Activated CD4-positive, alpha-beta T cell treated with anti-CD3 and anti-CD28 coated beads for 24 hours (primary cell): Measurements from ENCODE around the gene ANXA3.
"Not testable (repeated sequence)": the region's sequence is repeated elsewhere in the genome, so short reads cannot be mapped to it uniquely, and the experiment has no call there.

ENCODE experiments used
- DNase-seq, 2 donors: peaks; one replicate each; pipeline ENCODE4 v3.0.0-alpha.2; 2020; ENCODE audit warnings: low read depth in 2 of 2

ANXA3 gene

GRCh38 chr4:78571804-78572203 lies 20.2 kb downstream of the ANXA3 start:
- no peak for DNase-seq

DNA sequence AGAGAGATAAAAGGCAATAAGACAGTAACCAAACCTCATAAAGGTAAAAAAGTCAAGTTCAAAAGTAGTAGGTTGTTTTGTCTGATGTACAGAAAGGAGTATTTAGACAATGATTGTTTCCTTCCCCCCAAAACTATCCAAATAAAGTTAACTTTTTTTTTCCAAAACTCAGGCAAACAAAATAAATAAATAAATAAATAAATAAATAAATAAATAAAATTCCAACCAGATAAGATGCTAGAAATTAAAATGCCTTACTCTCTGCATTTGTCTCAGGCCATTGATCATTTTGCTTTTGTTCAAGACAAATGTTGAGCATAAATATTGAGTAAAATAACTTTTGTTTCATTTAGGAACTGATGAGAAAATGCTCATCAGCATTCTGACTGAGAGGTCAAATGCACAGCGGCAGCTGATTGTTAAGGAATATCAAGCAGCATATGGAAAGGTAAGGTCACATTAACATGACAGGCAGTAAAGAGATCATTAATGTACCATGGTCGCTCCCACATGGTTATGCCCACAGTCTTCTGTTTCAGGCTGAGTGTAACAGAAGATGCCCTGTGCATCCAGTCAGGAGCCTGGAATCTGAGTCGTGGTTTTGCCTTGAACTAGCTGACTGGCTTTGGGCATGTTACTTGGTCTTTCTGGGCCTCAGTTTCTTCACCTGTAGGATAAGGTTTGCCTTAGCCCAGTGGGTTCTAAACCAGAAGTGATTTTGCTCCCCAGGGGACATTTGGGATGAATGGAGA lies 27.3 kb downstream of the ANXA3 start:
- DNase-seq = no peak

- no peak for DNase-seq
These were observed 30.0 kb downstream of the ANXA3 start for GRCh38 chr4:78581618-78582017.

DNA sequence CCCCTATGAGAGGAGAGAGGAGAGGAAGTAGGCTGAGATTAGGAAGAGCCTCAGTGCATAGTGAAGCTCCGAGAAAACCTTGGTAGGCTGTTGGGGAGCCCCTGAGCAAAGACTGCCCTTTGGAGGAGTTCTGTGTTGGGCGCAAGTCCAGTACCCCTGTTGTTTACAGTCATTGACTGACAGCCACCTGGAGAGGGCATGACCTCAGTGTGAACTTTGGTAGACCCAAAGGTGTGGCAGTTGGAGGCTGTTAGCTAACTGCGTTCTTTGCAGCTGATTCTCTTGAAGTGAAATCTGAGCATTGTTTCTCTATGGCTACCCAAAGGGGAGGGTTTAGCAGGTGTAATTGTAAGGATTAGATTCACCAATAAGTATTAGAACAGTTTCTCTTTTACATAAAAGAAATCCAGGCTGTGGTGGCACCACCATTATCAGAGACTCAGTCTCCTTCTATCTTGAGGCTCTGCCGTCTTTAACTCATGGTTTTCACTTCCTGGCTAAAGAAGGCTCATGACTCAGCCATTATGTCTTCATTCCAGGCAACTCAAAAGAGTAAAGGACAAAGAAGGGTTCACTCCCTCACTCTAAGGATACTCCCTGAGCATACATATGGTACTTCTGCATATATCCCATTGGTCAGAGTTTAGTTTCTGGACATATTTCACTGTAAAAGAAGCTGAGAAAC lies 33.4 kb downstream of the ANXA3 start:
- DNase-seq = no peak

GRCh38 chr4:78585633-78586032 lies 34.1 kb downstream of the ANXA3 start:
- no peak for DNase-seq

DNA sequence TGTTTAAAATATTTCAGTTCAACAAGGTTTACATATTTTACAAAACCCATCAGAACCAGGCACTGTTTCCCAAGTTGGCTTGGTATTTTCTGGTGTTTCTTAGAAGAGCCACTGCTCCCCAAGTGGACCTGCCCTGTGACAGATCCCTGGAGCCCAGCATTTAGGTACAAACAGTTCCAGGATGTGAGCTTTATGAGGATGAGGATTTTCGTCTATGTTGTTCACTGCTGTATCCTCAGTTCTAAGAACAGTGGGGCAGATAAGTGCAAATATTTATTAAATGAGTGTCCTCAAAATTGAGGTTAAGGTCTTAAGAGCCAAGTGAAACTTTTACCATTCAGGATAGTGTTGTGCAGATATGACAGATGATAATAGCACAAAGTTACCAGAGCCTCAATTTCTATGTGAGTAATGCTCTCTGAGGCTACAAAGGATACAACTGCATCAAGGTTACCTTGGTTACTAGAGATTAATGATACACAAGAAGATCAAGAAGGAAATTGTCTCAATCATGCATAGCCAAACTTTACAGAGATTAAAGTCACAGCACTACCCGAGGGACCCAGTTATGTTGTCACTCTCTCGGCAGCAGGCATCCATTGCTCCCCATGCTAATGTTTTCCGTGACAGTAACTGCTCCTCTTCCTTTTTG lies 37.5 kb downstream of the ANXA3 start:
- DNase-seq = no peak

DNA sequence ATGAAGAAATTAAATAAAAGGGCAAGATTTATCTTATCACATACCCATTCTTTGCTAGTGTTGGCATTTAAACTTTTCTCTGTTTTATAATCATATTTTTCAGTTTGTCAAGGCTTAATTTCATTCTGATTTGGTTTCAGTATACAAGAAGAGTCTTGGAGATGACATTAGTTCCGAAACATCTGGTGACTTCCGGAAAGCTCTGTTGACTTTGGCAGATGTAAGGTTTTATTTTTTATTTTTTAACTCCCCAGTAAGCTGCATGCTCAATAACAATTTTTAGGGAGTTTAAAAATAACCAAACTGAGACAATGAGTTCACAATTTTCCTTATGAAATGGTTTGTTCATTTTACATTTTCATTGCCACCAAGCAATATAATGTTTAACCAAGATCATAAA lies 39.8 kb downstream of the ANXA3 start:
- DNase-seq = no peak

- DNase-seq = no peak
These were observed 40.7 kb downstream of the ANXA3 start for GRCh38 chr4:78592088-78592783.

- no peak for DNase-seq
These were observed 44.7 kb downstream of the ANXA3 start for GRCh38 chr4:78596111-78596742.

- not testable (repeated sequence) for DNase-seq
These were observed 46.9 kb downstream of the ANXA3 start for GRCh38 chr4:78598431-78598830.

GRCh38 chr4:78599147-78599546 lies 47.6 kb downstream of the ANXA3 start:
- DNase-seq = no peak

DNA sequence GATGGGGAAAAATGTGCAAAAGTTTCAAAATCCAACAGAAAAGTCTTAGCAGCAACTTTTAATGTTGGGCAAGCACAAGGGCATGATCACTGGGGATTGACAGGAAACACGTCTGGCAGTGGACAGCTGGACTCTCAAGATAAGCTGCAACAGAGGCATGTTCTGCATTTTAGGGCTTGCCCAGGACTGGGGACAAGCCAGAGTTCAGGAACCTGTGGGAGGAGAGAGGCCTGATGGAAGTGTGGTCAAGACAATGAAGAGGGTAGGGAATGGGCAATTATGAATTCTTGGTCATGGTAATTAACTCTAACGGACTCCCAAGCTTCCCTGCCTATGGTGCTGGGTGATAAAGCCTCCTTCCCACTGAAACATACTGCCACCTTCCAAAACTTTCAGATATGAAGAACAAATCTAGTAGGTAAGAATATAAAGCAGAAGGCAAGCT lies 48.4 kb downstream of the ANXA3 start:
- DNase-seq = no peak

- no peak for DNase-seq
These were observed 49.4 kb downstream of the ANXA3 start for GRCh38 chr4:78601013-78601412.

DNA sequence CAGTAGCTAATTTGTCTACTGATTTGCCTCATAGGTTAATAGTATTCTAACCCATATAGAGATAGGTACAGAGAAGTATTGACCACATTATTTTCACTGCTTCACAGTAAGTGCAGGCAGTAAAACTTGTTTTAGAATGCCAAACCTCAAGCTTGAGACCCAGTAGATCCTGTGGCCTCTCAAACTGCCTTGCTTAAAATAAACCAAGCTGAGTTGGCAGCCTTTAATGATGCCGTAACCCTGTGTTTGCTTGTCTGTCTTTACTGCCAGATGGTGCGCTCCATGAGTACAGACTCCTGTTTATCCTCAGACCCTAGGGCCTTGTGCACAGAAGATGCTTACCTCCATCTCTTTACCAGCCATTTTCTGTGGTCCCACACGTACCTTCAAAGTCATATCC lies 50.8 kb downstream of the ANXA3 start:
- no peak for DNase-seq

- DNase-seq = no peak
These were observed 51.8 kb downstream of the ANXA3 start for GRCh38 chr4:78603384-78603783.

- no peak for DNase-seq
These were observed 53.4 kb downstream of the ANXA3 start for GRCh38 chr4:78604988-78605387.

- DNase-seq = no peak
These were observed 54.5 kb downstream of the ANXA3 start for GRCh38 chr4:78606035-78606434.

DNA sequence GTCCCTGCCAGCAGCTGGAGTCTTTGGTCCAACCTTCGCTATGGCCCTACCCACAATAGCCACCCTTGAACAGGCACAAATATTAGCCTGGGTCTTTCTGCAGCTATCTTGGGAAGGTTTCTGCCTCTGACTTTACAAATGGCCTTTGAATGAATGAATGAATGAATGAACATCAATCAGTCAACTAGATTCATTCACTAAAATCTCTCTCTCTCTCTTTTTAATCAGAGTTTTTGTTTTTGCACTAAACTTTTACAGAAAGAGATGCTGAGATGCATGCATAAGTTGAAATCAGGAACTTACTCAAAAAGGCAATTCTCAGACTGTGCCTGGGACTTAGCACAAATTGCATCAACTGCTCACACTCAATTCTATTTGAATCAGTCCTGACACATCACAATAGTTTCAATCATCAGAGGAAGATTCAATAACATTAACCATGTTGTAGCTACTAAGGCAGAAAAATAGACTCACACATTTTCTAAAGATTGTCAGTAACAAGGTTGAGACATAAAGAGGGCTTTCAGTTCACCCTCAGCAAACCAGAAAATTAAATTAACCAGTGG lies 55.0 kb downstream of the ANXA3 start:
- DNase-seq = no peak

DNA sequence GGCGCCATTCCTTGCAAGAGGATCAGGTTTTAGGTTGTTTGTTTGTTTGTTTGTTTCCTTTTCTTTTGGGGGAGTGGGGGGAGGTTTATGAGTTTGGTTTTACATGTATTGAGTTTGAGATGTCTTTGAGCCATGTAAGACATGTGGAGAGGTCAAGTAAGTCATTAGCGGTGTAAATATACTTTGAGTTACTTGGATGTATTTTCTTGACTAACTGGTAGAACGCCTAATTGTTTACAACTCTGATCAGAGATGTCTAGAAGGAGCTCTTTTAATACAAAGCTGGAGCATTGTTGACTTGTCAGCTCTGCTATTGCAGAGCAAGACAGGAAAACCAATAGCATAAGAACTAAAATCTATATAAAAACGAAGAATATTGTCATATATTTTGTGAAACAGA lies 57.1 kb downstream of the ANXA3 start:
- no peak for DNase-seq

DNA sequence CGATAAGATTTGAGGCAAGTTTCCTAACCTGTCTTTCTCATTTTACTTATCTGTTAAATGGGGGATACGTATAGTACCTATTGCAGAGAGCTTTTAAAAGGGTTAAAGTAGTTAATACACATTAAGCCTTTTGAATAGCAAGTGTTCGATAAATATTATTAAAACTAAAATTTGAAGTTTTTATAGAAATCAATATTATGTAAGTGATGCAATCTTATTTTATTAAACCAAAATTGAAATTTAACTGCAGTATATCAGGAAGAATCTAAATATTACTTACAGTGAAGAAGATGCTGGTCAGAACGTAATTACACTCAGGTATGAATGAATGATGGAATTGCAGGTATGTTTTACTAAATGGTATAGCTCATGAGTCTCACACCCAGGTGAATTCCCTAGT lies 58.0 kb downstream of the ANXA3 start:
- no peak for DNase-seq

GRCh38 chr4:78610546-78611214 lies 59.1 kb downstream of the ANXA3 start:
- DNase-seq = no peak
